Activated CD8-positive, alpha-beta memory T cell treated with anti-CD3 and anti-CD28 coated beads, Interleukin-2, amount 50 U/mL, for 1 hour (primary cell): ENCODE results near the gene BIRC7.
A peak's percentile ranks its signal among the peaks of the same experiment; 100 is the strongest.
"Not testable (repeated sequence)": the region's sequence is repeated elsewhere in the genome, so short reads cannot be mapped to it uniquely, and the experiment has no call there.

ENCODE experiments used
- DNase-seq: peaks from one replicate; pipeline ENCODE4 v3.0.0-alpha.2; 2020; ENCODE audit errors: extremely low read depth

The BIRC7 gene

DNA sequence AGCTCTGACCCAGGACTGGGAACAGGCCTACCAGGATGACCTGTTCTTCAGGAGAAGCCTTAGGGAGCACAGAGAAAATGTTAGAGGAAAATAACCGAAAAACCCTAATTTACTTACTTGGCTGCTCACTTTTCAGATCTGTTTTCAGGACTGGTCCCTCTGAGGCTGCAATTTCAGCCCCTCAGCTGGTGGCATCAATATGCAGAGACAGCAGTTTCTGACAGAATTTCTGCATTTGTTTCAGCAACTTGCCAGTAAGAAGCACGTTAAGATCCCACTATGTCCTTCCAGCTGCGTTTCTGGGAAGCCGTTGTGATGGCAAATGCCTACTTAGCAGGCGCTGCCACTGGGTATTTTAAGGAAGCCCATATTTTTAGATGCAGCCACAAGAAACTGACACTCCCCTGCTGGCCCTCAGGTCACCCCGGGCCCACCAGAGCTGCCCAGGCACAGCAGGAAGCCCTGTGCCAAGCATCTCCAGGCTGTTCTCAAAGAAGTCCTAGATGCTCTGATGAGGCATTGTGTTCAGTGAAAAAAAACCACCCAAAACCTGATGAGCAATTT lies 27.3 kb upstream of the BIRC7 start:
- no peak for DNase-seq

DNA sequence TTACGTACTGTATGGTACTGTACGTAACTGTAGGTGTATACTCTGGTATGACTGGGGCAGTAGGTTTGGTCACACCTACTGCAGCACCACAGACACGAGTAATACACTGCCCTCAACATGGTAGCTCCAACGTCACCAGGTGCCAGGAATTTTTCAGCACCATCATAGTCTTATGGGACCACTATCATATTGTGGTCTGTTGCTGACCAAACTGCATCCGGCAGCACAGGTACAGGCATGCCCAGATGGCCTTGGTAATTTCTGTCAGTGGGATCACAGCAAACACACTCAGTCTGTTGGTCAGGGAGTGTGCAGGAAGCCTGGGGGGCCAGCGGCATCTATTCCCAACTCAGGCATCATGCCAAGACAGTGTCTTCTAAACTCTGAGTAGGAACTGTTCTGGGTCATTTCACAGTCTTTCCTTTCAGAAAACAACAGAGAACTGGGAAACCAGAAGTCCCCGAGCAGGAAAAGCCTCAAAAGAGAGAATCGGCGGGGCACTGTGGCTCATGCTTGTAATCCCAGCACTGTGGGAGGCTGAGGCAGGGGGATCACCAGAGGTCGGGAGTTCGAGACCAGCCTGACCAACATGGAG lies 25.6 kb upstream of the BIRC7 start:
- DNase-seq: no peak

DNA sequence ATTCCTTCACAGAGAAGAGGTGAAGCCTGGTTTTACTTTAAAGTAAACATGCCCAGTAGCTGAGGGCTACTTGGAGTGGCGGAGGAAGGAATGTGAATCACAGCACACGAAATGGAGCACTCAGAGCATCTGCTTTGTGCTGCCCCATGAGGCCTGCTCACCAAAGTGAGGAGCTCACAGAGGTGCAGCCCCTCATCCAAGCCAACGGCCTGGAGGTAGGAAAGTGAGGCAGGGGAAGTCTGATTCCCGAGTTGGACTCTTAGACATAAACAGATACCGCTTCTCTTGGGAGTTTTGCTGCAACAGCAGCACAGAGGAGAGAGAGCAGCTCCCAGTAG lies 23.3 kb upstream of the BIRC7 start:
- DNase-seq: no peak

DNA sequence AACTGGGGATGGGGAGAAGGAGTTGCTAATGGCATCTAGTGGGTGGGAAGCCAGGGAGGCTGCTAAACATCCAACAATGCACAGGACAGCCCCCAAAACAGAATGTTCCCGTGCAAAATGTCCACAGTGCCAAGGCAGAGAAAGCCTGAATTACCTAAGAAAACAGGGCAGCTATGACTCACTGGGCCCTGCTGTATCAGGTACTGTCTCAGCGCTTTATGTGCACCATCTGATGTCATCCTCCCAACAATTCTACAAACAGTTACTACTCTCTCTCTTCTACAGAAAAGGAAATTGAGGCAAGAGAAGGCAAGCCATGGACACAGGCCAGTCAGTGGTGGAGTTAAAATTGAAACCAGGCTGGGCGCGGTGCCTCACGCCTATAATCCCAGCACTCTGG lies 22.9 kb upstream of the BIRC7 start:
- DNase-seq: no peak

- DNase-seq: no peak
Observed at GRCh38 chr20:63214514-63214913, 21.2 kb upstream of the BIRC7 start.

- no peak for DNase-seq
Observed at GRCh38 chr20:63215101-63216040, 20.3 kb upstream of the BIRC7 start.

DNA sequence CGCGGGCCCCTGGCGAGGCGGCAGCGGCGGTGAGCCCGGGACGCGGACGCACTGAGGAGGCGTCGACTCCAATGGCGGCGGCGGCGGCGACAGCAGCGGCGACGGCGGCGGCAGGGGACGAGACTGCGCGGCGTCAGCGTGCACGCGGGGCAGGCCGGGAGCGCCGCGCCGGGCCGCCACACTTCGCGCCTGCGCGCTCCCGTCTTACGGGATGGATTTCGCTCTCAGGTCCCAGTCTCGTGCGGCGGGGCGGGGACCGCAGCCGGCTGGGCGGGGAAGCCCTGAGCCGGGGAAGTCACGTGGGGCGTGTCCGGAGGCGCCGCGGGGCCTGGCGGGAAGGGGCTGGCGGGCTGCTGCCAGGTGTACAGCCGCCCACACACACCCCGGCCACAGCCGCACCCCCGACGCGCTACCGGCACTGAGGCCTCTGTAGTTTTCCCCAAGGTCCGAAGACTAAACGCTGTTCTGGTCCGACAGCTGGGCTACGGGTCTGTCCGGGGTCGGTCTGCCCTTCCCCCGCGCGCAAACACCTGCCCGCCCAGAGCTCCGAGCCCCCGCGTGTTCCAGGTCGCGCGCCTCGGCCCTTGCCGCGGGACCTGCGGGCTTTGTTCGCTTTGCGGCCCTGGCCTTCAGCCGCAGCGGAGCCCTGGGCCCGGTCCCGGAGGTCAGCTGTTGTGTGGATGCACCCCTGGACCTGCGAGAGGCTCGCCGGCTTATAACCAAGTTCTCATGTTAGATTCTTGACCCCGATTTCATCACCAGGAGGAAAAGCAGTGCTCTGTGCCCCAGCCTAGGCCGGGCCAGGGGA lies 19.5 kb upstream of the BIRC7 start, which contains the start of gene YTHDF1:
Gene YTHDF1 (minus strand): TSS at position 91 of the 808 bp plus-strand sequence. CDS start 239 bp downstream, outside the sequence.
- peak; percentile 73 for DNase-seq

- no peak for DNase-seq
Observed at GRCh38 chr20:63216849-63217471, 18.7 kb upstream of the BIRC7 start.

DNA sequence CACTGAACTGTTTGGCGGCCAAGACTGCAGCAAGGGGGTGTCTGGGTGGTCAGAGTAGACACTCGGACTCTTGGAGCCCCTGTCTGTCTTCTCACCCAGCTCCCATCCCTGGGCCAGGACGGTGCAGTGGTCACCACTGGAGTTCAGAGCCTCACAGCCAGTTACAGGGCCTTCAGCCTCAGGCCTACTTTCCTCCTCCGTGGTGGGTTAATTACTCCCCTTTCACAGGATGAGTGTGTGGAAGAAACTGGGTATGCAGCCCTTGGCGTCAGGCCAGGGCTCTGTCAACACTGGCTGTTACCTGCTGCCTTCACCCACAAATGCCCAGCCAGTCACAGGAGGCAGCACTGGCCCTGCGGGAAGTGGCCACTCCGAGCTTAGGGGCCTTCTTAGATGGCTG lies 18.0 kb upstream of the BIRC7 start:
- no peak for DNase-seq

DNA sequence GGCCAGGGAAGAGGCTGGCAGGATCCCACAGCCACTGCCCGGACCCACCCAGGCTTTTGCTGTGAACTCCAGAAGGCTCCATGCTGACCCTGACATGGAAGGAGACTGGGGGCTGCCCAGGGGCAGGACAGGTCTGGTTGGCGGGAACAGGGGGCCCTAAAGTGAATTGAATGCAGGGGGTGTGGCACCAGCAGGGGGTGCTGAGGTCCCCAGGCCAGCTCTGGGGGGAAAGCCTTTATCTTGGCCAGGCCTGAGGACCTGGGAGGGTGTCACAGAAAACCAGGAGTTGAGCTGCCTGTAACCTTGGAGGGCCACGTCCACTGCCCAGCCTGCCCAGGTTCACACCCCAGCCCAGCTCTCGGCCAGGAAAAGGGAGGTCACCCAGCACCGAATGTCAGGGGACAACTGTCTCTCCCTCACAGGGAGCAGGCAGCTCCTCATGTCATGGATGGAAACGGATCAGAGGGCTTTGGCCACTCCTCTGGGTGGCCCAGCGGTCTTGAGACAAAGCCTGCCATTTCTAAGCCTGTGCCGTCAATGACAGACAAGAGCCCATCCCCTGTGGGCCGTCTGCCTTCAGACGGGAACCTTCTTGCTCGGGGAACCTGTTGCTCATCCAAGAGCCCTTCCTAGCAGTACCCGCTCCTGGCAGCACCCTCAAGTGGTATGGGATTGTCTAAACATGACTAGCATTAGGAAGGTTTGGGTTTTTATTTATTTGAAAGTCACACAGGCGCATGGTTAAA lies 16.8 kb upstream of the BIRC7 start:
- no peak for DNase-seq

- DNase-seq: no peak
Observed at GRCh38 chr20:63219447-63219821, 16.3 kb upstream of the BIRC7 start.

- DNase-seq: no peak
Observed at GRCh38 chr20:63219866-63220521, 15.7 kb upstream of the BIRC7 start.

DNA sequence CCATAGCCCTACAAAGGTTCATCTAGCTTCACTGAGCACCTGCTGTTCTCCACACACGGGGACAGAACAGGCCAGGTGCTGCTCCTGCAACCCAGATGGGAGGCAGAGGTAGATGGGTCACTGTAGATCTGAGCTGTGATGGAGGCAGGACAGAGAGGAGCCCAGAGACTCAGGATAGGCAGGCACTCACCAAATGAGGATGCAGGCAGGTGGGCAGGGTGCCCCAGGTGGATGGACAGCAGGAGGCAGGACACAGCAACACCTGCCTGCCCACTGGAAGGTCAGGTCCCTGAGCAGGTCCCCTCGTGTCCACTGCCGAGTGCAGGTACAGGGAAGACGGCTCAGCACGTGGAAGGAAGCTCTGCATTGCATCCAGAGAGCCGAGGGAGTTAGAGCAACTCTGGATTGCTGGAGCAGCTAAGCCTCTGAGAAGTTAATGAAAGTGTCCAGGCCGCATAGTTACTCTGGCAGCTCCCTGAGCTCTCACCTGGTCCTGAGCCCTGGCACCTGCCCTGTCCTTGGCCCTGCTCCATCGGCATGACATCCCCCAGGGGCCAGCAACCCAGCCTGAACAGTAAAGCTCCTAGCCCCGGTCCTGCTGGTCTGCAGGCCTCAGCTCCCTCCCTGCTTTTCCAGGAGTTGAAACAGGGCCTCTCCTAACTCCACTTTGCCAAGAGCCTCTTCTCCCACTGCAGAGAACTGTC lies 14.9 kb upstream of the BIRC7 start:
- DNase-seq: no peak

DNA sequence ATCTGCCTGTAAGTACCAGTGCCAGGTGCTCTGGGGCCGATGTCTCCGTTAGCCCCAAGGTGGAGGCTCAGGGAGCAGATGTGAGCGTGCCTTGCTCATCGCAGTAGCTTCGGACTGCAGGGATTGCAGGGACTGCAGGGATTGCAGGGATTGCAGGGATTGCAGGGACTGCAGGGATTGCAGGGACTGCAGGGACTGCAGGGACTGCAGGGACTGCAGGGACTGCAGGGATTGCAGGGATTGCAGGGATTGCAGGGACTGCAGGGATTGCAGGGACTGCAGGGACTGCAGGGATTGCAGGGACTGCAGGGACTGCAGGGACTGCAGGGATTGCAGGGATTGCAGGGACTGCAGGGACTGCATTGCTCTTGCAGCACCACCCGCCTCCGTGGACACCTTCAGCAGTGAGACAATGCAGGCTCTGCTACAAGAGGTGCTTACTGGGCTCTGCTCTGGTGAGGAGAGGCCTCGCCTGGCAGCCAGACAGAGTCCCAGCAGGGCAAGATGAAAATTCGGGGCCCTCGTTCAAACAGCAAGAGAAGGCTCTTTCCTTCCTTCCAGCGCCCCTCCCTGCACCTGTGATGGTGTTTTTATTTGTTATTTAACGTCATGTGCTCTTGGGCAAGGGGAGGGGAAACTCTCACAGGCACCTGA lies 14.2 kb upstream of the BIRC7 start:
- not testable (repeated sequence) for DNase-seq

- no peak for DNase-seq
Observed at GRCh38 chr20:63222541-63222940, 13.2 kb upstream of the BIRC7 start.

DNA sequence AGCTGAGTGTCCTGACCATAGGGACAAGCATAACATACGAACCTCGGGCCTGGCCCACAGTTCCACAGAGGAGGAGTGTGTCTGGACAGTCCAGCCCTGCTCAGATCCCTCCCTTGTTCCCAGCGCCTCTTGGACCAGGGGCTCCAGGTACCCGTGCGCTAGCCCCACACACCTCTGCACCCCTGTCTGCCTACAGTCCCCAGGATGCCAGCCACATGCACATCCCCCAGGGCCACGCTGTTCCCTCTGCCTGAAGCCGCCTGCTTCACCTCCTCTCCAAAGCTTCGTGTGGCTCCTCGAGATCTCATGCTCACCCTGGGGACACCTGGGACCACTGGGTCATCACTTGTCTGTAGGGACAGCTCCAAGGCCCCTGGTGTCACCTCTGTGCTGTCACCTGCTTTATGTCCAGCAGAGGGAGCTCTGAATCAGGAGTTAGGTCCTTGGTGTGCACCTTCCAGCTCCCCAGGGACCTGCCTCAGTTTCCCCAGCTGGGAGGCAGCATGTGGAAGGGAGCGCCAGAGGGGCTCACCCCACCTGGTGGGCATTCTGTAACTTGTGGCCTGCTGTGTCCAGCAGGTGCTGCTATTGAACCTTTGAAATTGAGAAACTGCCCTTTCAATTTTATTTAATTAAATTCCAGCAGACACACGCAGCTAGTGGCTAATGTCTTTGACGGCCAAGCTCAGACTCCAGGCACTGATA lies 12.4 kb upstream of the BIRC7 start:
- peak; percentile 10 for DNase-seq

DNA sequence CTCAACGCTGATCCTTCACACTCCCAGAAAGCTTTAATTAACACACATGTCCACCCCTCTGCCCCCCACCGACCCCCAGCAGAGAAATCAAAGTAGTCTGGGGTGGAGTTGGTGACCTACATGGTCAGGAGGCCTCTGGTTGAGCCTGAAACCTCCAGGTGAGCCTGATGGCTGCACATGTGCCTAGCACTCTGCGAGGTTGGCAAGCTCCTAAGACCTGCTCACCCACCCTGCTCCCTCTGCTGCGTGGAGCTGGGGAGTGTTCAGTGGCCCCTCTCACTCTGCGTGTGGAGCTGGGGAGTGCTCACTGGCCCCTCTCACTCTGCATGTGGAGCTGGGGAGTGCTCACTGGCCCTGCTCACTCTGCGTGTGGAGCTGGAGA lies 11.9 kb upstream of the BIRC7 start:
- no peak for DNase-seq

GRCh38 chr20:63224412-63225081 lies 11.2 kb upstream of the BIRC7 start:
- DNase-seq: no peak
